ENCODE measurements around the gene CDH26. TPM values are rescaled to one million over a fixed set of nuclear protein-coding genes. Genes with fewer than 3 reads are reported as not detected.

The CDH26 gene
- total RNA-seq, 2 experiments from 2014 or later, result 0.19 to 0.36 TPM

DNA sequence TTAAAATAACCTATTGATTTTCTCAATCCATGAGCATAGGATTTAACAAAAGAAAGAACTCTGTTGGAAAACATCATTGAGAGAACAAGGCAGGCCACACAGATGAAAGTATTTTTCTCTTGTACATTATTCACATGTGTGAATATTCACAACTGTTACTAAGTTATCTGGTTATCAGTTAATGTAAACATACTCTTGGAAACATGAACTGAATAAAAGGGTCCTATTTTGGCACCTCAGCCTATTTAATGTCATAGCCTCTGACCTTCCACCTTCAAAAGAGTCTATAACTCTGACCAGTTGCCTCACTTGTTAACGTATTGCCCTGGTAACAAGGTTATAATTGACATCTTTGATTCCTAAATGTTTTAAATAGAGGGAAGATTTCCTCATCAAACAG lies 32.9 kb upstream of the CDH26 start:
- no TSS peak for BruUV-seq (replicated peaks)
- H4K20me1 ChIP-seq (ENCODE audit: insufficient read depth, low read length), result no peaks in the 10 kb centered on the region
- no peak for TF ChIP-seq EZH2phosphoT487 (IDR thresholded peaks at IDR 0.05; ENCODE audit: borderline replicate concordance, low read depth, low read length)
- TF ChIP-seq, protein P1, sequence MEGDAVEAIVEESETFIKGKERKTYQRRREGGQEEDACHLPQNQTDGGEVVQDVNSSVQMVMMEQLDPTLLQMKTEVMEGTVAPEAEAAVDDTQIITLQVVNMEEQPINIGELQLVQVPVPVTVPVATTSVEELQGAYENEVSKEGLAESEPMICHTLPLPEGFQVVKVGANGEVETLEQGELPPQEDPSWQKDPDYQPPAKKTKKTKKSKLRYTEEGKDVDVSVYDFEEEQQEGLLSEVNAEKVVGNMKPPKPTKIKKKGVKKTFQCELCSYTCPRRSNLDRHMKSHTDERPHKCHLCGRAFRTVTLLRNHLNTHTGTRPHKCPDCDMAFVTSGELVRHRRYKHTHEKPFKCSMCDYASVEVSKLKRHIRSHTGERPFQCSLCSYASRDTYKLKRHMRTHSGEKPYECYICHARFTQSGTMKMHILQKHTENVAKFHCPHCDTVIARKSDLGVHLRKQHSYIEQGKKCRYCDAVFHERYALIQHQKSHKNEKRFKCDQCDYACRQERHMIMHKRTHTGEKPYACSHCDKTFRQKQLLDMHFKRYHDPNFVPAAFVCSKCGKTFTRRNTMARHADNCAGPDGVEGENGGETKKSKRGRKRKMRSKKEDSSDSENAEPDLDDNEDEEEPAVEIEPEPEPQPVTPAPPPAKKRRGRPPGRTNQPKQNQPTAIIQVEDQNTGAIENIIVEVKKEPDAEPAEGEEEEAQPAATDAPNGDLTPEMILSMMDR (conservative IDR thresholded peaks at IDR 0.05; ENCODE audit: low read length), result no peak
- no peak overlapping the region for H2AFZ ChIP-seq (ENCODE audit: low read length)
- no peaks in the 10 kb centered on the region for H3K4me1 ChIP-seq (ENCODE audit: insufficient read depth, low read length, poor library complexity, severe bottlenecking)
- ChIA-PET CTCF (ENCODE audit: unreplicated experiment) (no interaction called here), POLR2A (no interaction called here)
- no peak overlapping the region for H3K27ac ChIP-seq (ENCODE audit: low read depth, low read length, poor library complexity, severe bottlenecking)
- H3K4me3 ChIP-seq (ENCODE audit: low read depth, low read length, poor library complexity, severe bottlenecking), result no peak overlapping the region
- no peak for DNase-seq (ENCODE audit: low spot score)
- intact Hi-C loops (cut with micrococcal nuclease; ENCODE audit: unreplicated experiment), result no loop called here
- no peaks in the 10 kb centered on the region for H3K9me2 ChIP-seq (ENCODE audit: insufficient read depth, low read length)
- no peaks in the 10 kb centered on the region for H3K9me3 ChIP-seq (ENCODE audit: low read length)
- no peaks in the 10 kb centered on the region for H3K36me3 ChIP-seq (ENCODE audit: insufficient read depth, low read length)
- no peaks in the 10 kb centered on the region for H3K79me2 ChIP-seq (ENCODE audit: insufficient read depth, low read depth, low read length)
- H3K4me2 ChIP-seq (ENCODE audit: low read length), result no peak overlapping the region

DNA sequence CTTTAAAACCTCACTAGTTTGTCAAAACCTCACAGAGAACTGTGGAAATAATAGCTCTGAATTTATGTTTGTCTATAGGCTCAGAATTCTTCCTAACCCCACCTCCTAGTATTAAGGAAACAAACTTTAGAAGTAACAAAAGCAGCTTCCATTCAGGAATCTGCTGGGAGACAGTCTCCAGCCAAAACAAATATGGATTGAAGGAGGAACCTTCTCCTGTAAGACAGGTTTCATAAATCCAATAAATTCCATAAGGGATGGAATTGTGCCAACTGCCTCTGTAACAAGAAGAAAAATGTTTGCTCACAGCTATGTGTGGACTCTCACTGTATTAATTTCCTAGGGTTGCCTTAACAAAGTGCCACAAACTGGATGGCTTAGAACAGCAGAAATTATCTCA lies 32.3 kb upstream of the CDH26 start:
- CTCF ChIA-PET (ENCODE audit: unreplicated experiment), result no interaction called here
- Histone ChIP-seq H3K9me2 (ENCODE audit: insufficient read depth, low read length) (no peaks in the 10 kb centered on the region), H4K20me1 (ENCODE audit: insufficient read depth, low read length) (no peaks in the 10 kb centered on the region), H3K79me2 (ENCODE audit: insufficient read depth, low read depth, low read length) (no peaks in the 10 kb centered on the region), H3K4me3 (ENCODE audit: low read depth, low read length, poor library complexity, severe bottlenecking) (no peak overlapping the region), H2AFZ (ENCODE audit: low read length) (no peak overlapping the region), H3K27ac (ENCODE audit: low read depth, low read length, poor library complexity, severe bottlenecking) (no peak overlapping the region), H3K9me3 (ENCODE audit: low read length) (no peaks in the 10 kb centered on the region), H3K4me1 (ENCODE audit: insufficient read depth, low read length, poor library complexity, severe bottlenecking) (no peaks in the 10 kb centered on the region), H3K36me3 (ENCODE audit: insufficient read depth, low read length) (no peaks in the 10 kb centered on the region), H3K4me2 (ENCODE audit: low read length) (no peak overlapping the region)
- BruUV-seq (replicated peaks), result no TSS peak
- no peak for DNase-seq (ENCODE audit: low spot score)
- no peak for TF ChIP-seq EZH2phosphoT487 (IDR thresholded peaks at IDR 0.05; ENCODE audit: borderline replicate concordance, low read depth, low read length)
- TF ChIP-seq, protein P1 (conservative IDR thresholded peaks at IDR 0.05; ENCODE audit: low read length), result no peak
- POLR2A ChIA-PET, result no interaction called here
- intact Hi-C loops (cut with micrococcal nuclease; ENCODE audit: unreplicated experiment), result no loop called here

DNA sequence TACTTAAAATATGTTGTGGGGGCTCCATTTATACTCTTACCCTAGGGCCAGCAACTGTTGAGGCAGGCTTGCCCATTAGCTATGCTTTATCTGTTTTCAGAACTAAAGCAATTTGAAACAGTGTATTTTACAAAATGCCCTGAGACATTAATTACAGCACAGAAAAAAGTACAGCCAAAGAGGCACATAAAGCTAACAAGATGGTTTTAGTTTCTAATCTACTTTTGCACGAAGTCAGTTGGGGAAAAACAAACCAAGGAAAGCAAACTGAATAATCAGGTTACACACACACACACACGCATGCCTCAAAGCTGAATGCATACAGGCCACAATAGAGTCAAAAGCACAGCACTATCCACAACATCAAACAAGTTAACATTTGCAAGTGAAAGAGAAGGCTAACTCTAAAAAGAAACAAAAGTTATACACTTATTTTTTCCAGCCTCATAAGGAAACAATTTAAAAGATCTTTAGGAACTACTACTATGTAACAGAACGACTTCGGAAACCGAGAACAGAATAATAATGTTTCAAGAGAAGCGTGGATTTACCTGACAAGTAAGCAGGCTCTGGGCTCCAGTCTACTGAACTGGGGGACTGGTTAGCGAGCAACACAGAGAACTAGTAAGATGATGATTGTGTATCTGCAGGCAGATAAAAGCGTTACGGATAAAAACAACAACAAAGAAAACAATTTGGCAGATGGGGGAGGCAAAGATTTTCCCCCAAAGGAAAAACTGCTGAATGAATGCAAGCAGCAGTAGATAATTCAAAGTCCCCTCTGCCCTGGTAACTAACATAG lies 26.5 kb upstream of the CDH26 start:
- Histone ChIP-seq H3K36me3 (ENCODE audit: insufficient read depth, low read length) (no peaks in the 10 kb centered on the region), H3K27ac (ENCODE audit: low read depth, low read length, poor library complexity, severe bottlenecking) (no peak overlapping the region), H3K9me2 (ENCODE audit: insufficient read depth, low read length) (no peaks in the 10 kb centered on the region), H3K9me3 (ENCODE audit: low read length) (no peaks in the 10 kb centered on the region), H4K20me1 (ENCODE audit: insufficient read depth, low read length) (no peaks in the 10 kb centered on the region), H3K4me2 (ENCODE audit: low read length) (no peak overlapping the region), H3K79me2 (ENCODE audit: insufficient read depth, low read depth, low read length) (no peaks in the 10 kb centered on the region), H2AFZ (ENCODE audit: low read length) (no peak overlapping the region), H3K4me1 (ENCODE audit: insufficient read depth, low read length, poor library complexity, severe bottlenecking) (no peaks in the 10 kb centered on the region), H3K4me3 (ENCODE audit: low read depth, low read length, poor library complexity, severe bottlenecking) (no peak overlapping the region)
- no peak for DNase-seq (ENCODE audit: low spot score)
- TF ChIP-seq, protein P1 (conservative IDR thresholded peaks at IDR 0.05; ENCODE audit: low read length), result no peak
- TF ChIP-seq EZH2phosphoT487 (IDR thresholded peaks at IDR 0.05; ENCODE audit: borderline replicate concordance, low read depth, low read length), result no peak
- BruUV-seq (replicated peaks), result no TSS peak
- intact Hi-C loops (cut with micrococcal nuclease; ENCODE audit: unreplicated experiment), result no loop called here
- POLR2A ChIA-PET, result interaction anchor here (1.1 kb wide), 1 partner anchor 11 kb away, joined by 3 read pairs; no protein-coding TSS in a partner anchor
- CTCF ChIA-PET (ENCODE audit: unreplicated experiment), result no interaction called here

All from OCI-LY7 (cell line).